Measurements from ENCODE around the gene VPS4B.
"Not testable (repeated sequence)": the region's sequence is repeated elsewhere in the genome, so short reads cannot be mapped to it uniquely, and the experiment has no call there.

The VPS4B gene

DNA sequence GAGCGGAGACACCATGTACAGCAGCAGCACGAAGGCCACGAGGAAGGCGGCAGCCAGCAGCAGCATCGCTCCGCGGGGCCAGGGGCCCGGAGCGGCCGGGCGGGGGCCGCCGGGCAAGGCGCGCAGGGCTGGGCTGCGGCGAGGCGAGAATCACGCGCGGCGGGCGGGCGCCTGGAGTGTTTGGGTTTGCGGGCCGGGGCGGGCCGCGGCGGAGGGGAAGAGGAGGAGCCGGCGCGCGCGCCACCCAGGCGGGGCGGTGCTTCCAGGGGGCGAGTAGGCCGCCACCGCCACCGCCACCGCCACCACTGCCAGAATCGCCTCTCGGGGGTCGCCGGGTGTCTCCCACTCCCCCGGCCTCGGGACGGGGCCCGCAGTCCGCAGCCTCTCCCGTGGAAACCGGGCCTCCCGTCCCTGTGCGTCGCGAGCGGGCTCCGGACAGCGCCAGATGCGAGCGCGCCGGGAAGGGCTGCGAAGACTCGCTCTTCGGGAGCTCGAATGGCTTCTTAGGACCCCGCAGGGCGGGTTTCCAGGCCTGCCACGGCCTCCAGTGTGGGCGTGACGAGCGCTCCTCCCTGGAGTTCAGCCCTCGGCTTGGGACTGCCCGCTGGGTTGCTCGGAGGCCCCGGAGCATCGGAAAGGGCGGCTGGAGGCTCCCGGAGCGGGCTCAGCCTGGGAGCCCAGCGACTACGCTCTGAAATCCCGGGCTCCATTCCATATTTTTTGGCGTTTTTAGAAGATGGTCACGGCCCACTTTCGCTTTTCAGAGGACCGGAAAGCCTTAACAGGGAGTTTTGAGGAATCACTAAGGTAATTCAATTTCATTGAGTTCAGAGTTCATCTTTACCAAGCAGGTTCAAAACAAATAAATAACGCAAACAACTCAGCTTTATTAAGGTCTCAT lies 55.0 kb downstream of the VPS4B start, which contains the start of gene KDSR:
KDSR (minus strand) TSS at position 154 of the 901 bp plus-strand sequence; CDS start at position 66, 88 bp downstream.
- DNase-seq (ENCODE audit: low spot score): peak; percentile 95

DNA sequence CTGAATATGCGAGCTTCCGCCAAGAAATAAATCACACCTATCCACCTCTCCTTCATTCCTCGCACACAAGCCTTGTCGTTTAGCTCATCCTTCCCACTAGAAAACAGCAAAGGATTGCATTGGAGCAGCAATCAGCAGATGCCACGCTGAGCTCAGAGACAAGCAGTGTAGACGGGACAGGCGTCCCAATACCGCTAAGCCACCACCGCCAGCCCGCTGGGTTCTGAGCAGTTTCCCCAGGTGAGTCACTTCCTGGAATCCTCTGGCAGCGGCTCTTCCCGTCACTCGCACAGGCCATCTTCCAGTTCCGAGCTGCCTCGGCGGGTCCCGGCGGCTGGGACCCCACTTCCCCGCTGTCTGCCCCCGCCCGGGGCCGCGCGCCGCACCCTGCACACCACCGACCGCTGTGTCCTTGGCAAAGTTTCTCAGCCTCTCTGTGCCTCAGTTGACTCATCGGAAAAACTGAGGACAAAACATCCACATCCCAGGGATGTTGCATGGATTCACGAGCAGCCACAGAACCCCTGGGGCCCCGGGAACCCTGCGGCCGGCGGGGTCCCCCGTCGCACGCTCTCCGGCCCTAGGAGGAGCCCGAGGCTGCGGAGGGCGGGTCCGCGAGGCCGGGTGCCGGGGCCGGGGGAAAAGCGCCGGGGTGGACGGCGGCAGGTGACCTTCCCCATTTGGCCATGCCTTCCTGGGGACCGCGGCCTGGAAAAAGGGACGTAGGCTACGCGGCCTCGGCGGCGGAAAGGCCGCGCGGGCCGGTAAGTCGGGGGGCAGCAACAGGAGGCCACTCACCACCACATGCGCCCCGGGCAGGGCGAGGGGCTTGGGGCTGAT lies 55.8 kb downstream of the VPS4B start:
- DNase-seq (ENCODE audit: low spot score): peak; percentile 80

DNA sequence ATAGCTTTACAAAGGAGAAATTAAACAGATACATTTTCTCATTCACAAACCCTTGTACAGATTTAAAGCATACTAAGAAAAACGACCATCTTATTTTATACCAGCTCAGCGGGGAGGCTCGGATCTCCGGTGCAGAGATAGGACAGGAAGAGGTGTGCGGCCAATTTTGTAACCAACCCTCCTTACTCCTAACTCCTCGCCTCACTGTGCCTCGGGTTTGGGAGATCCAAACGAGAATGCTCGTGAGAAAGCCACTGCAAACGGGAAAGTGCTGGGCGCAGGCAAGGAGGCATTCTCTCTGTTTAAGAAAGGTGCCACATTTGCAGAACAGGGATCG lies 56.4 kb downstream of the VPS4B start:
- DNase-seq (ENCODE audit: low spot score): peak; percentile 8

DNA sequence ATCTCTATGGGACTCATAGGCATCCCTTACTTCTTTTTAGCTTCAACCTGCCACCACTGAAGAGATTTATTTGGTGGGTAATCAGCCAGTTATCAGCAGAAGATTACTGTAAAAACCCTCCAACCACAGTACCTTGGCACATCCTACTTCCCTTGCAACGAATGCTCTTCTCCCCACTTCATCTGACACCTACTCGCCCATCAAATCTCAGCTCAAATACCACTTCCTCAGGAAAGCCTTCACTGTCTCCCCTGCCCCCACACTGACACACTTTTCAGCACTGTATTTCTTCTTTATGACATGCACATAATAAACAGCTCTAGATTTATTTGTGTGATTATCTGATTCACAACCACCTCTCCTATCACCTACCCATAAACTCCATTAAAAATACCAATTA lies 58.3 kb downstream of the VPS4B start:
- no peak for DNase-seq (ENCODE audit: low spot score)

DNA sequence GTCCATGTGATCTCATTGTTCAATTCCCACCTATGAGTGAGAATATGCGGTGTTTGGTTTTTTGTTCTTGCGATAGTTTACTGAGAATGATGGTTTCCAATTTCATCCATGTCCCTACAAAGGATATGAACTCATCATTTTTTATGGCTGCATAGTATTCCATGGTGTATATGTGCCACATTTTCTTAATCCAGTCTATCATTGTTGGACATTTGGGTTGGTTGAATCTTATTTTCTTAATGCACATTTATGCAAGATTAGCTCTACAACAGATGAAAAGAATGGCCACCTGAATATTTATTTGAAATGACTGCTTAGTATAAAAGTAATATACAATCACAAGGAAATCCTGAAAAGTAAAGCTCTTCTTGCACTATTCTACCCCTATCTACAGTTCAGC lies 58.9 kb downstream of the VPS4B start:
- DNase-seq (ENCODE audit: low spot score): not testable (repeated sequence)

DNA sequence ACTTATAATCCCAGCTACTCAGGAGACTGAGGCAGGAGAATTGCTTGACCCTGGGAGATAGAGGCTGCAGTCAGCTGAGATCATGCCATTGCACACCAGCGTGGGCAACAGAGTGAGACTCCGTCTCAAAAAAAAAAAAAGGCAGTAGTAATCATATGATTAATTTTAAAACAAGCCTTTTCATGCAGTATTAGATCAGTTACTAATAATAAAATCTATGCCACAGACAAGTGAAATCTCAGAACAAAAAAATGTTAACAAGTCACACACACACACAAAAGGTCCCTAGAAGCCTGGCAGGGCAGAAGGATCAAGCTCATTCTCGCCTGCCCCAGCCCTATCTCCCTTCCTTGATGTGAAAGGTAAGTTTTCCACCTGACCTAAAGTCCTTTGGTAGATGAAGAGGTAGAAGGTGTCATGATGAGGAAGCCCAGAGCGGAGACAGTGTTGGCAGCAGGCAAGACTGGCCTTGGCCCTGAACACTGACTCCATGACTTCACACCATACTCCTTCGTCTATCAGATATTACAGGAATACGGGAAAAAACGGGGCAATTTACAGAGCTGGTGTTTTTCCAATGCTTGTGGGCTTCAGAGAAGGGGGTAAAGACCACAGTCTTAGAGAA lies 65.9 kb downstream of the VPS4B start:
- no peak for DNase-seq (ENCODE audit: low spot score)

DNA sequence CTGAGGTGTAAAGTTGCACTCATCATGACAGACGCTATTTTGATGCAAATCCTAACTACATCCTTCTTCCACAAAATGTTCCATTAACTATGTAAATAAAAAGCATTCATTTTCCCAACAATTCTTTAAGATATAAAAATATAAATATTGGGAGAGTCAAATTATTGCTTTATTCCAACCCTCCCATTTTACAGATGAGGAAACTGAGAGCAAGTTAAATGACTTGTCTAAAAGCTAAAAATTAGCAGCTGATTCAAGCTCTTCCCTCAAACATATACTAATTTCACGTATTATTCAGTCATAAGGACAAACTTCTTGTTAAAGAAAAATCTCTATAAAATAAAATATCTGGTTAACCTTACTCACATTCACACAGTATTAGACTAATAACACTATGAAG lies 72.0 kb downstream of the VPS4B start:
- DNase-seq (ENCODE audit: low spot score): no peak

DNA sequence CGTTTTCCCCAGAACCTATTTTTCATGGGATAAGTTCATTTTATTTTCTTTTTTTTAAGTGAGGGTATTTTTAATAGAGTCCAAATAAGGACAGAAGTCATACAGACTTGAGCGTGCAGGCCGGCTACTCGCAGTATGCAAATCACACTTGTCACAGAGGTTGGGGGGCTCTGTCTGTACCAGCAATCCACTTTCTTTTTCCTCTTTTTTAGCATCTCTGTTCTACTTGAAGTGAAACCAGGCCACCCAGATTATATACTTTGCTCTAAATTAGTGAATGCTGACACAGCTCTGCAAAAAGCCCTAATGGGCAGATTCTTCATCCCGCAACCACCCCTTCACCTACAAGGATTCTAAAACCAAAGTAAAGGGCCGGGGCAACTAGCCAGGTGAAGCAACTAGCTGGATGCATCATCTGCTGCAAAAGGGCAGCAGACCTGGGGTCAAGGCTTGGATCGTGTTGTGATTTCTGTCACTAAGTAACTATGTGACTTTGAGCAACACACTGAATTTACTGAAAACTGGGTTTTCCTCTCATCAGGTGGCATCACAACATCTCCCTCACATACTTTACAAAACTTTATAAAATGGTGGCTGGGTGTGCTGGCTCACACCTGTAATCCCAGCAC lies 73.7 kb downstream of the VPS4B start:
- DNase-seq (ENCODE audit: low spot score): no peak

DNA sequence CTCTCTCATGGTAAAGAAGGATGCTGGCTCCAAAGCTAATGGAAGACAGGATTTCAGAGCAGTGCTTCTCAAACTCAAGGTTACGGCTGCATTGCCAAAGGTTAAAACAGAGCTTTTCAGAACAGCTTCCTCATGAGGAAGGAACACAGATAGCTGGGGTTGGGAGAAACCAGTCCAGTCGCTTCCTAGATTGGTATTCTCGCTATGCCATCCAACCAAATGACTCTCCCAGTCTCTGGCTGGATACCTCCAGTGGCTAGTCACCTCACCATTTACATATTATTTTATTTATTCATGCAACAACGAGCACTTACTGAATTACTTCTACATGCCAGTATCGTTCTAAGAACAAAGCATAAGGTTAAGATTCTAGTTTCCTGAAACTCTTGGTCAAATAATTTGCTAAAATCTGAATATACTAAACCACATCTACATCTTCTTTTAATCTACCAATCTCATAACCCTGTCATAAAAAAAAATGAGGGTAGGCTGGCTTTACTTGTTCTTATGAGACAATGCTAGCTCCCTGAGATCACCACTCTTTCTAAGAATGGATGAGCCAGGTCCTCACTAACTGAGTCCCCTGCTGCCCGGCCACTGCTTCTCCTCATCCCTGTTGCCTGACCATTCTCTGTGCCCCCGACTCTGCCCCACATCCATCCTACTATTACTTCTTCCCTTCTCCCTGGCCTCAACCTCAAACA lies 75.6 kb downstream of the VPS4B start:
- DNase-seq (ENCODE audit: low spot score): no peak

DNA sequence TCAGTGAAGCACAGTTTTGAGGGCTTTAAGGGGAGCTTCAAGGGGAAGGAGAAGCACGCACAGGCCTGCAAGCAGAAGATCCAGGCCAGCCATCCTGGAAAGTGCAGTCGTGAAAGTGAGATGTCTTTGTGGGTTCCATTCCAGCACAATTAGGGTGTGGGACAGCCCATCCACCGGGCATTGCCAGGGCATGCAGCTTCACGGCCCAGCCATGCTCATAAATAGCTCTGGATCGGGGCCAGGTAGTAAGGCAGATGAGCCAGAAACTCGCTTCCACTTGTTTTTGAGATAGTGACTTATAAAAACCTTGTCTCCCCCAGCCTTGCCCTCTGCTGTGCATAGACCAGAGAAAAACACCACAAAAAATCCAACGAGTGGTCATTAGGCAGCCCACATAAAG lies 76.2 kb downstream of the VPS4B start:
- DNase-seq (ENCODE audit: low spot score): no peak

DNA sequence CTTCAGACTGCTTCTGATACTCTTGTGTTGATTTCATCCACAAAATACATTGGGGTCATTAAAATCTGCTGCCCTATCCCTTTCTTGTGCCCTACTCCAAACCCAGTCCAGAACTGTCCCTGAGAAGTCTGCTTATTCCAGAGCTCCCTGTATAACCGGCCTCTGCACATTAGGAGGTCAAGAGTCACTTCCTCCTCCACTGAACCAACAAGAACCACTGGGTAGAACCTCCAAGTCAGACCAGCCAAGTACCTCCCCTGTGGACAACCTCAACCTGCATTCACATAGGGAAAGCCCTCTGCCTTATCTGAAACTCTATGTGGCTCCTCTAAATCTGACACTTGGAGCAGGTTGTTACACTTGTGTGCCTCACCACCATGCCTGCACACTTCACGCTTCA lies 77.4 kb downstream of the VPS4B start:
- no peak for DNase-seq (ENCODE audit: low spot score)

DNA sequence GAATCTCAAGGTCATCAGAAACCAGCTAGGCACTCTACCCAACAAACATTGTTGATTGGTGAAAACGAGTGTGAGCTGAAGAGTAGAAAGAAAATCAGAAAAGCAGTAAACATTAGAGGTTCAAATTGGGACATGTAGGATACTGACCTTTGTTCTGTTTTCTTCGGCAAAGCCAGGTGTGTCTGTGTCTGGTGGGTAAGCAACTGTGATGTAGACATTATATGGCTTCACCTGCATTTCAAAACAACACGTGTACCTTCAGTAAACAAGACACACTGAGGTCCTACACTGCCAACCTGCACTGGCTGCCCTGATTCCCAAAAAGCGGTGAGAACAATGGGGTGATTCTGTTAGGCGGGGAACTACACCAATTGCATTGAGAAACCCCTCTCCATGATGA lies 78.0 kb downstream of the VPS4B start:
- no peak for DNase-seq (ENCODE audit: low spot score)

DNA sequence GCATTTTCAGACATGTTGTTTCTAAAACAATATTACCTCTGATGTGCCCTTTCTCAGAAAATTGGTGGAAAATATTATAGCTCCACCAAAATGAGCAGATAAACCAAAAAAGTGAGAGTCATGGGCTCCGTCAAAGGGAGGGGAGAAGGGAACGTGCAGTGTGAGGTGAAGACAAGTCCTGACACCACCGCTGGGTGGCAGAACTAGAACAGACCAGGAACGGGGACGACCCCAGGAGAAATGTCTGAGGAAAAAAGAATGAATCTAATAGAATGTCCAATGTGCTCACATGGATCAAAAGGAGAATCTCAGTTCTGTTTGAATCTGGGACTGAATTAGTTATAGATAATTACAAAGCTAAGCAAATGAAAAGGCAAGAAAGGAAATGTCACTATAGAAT lies 80.1 kb downstream of the VPS4B start:
- peak; percentile 50 for DNase-seq (ENCODE audit: low spot score)

DNA sequence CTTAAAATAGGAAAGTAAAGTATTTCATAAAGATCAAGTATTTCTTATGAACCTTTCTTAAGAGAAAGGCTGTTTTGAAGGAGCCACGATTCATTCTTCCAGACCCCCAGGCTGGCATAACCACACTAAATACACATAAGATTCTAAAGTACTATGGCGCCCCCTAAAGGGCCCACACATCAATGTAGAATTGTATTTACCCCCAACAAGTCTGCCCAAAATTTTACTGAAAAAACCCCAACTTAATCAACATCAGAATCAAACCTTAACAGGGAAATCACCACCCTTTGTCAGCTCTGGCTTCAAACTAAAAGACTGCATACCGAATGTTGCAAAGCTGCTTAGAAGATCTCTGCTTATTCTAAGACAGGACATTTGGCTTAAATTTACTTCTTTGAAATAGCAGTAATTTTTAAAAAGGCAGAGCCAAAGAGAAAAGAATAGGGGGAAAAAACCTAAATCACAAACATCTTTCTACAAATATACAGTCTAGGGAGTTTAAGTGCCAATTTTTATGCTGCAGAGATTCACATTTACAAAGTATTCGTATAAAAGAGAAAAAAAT lies 82.3 kb downstream of the VPS4B start:
- no peak for DNase-seq (ENCODE audit: low spot score)
